HUDEP-2 (cell line): ENCODE measurements around the gene PIK3CB.

Source experiments
- DNase-seq, 76 experiments: peaks; one replicate each; lab custom pipeline; 2025; ENCODE audit not compliant: unreplicated experiment in 76 of 76; lab: John Stamatoyannopoulos, UW

PIK3CB gene

GRCh38 chr3:138834596-138835396, at the start of gene PIK3CB:
Gene PIK3CB, minus strand, starts transcription at chr3:138834928. Its CDS starts 75,585 bp downstream, at chr3:138759343.
- peak in 75 of 76 experiments; percentile 24 to 92 (median 78) for DNase-seq

GRCh38 chr3:138881233-138881632, 46.5 kb upstream of the PIK3CB start:
- DNase-seq, result no peak

GRCh38 chr3:138879541-138880380, 45.0 kb upstream of the PIK3CB start:
- DNase-seq, result no peak

GRCh38 chr3:138877226-138877625, 42.5 kb upstream of the PIK3CB start:
- DNase-seq, result peak in 5 of 76 experiments; percentile 13 to 33 (median 26)

- peak in 75 of 76 experiments; percentile 7 to 98 (median 80) for DNase-seq
Observed at GRCh38 chr3:138875754-138876664, 41.3 kb upstream of the PIK3CB start.

- peak in 5 of 76 experiments; percentile 7 to 45 (median 28) for DNase-seq
Observed at GRCh38 chr3:138875096-138875753, 40.5 kb upstream of the PIK3CB start.

GRCh38 chr3:138873471-138874278, 38.9 kb upstream of the PIK3CB start:
- DNase-seq, result no peak

GRCh38 chr3:138872632-138873031, 37.9 kb upstream of the PIK3CB start:
- DNase-seq, result no peak

GRCh38 chr3:138867996-138868395, 33.3 kb upstream of the PIK3CB start:
- DNase-seq, result no peak

GRCh38 chr3:138863776-138864113, 29.0 kb upstream of the PIK3CB start:
- no peak for DNase-seq

GRCh38 chr3:138862924-138863775, 28.4 kb upstream of the PIK3CB start:
- peak in 59 of 76 experiments; percentile 1 to 63 (median 31) for DNase-seq

GRCh38 chr3:138862531-138862923, 27.8 kb upstream of the PIK3CB start:
- DNase-seq, result no peak

GRCh38 chr3:138861798-138862197, 27.1 kb upstream of the PIK3CB start:
- no peak for DNase-seq

GRCh38 chr3:138856799-138857198, 22.1 kb upstream of the PIK3CB start:
- no peak for DNase-seq

- DNase-seq, result no peak
Observed at GRCh38 chr3:138854940-138855339, 20.2 kb upstream of the PIK3CB start.

GRCh38 chr3:138854204-138854603, 19.5 kb upstream of the PIK3CB start:
- DNase-seq, result no peak

- peak in 19 of 76 experiments; percentile 1 to 32 (median 14) for DNase-seq
Observed at GRCh38 chr3:138850151-138850550, 15.4 kb upstream of the PIK3CB start.

GRCh38 chr3:138849222-138849940, 14.7 kb upstream of the PIK3CB start:
- no peak for DNase-seq
